CD4-positive, alpha-beta T cell treated with Interleukin-21 for 1 hour (primary cell): Measurements from ENCODE around the gene VDR.

ENCODE experiments used
- DNase-seq: peaks from one replicate; pipeline ENCODE4 v3.0.0-alpha.2; 2020

The VDR gene

DNA sequence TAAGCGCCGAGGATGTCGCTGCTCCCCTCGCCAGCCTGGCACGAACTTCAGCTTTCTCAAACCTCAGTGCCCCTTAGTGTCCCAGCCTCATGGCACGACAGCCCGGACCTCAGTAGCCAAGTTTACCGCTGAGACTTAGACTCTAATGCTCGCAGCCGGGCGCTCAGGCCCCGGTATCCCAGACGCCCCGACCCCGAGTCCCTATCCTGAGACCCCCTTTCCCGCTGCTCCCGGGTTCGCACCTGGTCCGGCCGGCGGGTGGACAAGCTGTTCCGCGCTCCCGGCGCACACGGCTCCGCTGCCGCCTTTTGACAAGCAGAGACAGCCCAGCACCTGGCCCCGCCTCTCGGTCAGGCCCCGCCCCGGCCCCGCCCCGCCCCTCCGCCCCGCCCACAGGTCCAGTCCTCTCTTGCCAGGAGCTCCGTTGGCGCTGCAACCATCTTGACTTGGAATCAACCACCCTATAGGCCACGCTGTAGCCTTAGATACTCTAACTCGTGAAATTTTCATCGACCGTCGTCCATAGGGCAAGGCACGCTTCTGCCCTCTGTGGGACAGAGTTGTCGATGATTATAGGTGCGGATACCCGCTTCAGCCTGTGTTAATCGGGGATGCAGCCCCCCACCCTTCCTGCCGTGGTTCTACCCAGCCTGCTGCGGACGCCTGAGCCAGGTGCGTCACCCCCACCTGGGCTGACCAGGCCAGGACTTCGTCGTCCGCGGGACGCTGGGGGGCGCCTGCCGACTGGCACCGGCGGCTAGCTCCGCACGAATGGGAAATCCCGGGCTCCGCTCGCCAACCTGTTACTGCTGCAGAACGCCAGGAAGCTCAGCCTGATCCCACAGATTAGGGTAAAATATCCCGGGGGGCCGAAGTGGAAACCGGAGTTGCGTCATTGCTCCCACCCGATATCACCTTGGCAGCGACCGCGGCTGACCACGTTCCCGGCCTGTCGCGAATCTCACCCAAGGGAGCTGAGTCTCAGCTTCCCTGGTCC lies at the start of gene VDR:
Gene VDR (minus strand): TSS at position 282 of the 997 bp plus-strand sequence. CDS start 25,881 bp downstream, outside the sequence.
- DNase-seq, result peak; percentile 83

- DNase-seq, result no peak
These were observed 49.3 kb upstream of the VDR start for GRCh38 chr12:47954058-47954457.

- DNase-seq, result no peak
These were observed 46.2 kb upstream of the VDR start for GRCh38 chr12:47950856-47951468.

DNA sequence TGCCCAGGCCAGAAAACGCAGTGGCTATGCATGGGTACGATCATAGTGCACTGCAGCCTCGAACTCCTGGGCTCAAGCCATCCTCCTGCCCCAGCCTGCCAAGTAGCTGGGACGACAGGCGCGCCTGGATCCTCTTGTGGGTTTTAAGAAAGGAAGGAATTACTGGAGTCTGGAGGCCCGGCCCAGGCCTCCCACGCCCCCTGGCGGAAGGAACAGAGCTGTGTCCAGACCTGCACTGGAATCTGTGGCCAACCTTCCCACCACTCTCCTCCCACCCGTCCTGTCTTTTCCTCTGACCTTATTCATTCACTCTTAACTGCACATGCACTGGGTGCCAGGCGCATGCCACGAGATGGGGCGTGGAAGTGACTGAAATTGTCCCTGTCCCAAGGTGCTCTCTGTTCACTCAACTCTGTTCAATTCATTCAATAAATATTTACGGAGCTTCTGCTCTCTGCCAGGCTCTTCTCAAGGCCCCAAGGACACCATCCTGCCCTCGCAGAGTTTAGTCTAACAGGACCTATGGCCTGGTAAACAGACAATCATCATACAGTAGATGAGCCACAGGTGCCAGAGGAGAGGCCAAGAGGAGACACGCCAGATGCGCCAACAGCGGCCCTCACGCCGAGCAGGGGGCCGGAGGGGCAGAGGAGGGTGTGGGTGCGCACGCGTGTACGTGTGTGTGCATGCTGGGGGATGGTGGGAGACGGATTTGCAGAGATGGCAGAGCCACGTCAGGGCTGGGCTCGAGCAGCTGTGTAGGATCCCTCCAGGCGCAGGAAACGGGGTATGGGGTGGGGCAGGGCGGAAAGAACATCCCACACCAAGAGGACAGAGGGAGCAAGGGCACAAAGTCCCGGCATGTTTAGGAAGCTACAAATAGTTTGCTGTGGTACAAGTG lies 44.9 kb upstream of the VDR start:
- peak; percentile 44 for DNase-seq

- DNase-seq, result no peak
These were observed 42.5 kb upstream of the VDR start for GRCh38 chr12:47947341-47947740.

DNA sequence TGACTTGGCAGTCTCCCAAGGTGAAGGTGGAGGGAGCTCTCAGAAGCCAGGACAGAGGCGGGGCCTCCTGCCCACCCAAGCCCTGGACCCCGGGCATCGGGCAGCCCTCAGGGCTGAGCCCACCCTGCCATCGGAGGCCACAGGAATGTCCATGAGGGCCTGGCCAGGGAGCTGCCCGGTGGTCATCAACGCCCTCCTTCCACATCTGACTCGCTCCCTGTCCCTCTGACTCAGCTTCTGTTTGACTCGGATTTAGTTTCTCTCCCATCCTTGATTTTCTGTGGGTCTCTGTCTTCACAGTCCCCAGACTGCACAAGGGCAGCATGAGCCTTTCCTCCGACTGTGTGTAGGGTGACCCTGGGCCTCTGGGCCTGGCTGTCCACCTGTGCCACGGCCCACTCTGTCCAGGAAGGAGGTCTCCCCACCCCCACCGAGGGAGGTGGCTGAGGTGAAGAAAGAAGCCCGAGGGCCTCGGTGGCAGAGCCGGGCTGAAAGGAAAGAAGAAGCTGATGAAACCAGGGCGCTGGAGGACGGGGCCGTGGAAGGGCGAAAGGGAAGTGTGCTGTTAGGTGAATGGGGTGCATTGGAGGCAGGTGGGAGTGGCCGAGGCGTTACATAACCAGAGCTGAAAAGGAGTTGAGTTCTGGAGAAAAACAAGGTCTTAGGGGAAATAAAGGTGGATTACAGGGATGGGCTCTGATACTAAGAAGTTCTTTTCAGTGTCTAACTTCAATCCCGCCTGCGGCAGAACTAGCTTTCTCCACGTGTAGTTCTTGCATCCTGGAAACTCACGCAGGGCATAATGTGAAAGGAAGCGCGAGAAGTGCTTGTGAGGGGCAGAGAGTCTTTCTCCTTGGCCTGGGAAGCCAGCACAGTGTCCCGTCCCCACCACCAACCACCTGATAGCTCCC lies 41.9 kb upstream of the VDR start:
- no peak for DNase-seq

DNA sequence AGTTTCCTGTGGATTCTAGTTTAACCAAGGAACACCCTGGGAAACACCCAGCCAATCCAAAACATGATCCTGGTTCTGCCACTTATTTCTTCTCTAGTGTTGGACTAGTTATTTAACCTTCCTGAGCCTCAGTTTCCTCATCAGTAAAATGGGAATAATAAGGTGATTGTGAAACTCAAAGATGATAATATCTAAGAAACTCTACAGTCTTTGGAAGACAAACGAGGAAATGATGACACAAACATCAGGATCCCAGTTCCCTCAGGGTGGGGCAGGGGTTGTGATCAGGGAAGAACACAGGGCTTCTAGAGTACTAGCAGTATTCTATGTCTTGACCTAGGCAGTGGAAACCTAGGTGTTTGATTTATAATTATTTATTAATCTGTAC lies 40.5 kb upstream of the VDR start:
- DNase-seq, result no peak

DNA sequence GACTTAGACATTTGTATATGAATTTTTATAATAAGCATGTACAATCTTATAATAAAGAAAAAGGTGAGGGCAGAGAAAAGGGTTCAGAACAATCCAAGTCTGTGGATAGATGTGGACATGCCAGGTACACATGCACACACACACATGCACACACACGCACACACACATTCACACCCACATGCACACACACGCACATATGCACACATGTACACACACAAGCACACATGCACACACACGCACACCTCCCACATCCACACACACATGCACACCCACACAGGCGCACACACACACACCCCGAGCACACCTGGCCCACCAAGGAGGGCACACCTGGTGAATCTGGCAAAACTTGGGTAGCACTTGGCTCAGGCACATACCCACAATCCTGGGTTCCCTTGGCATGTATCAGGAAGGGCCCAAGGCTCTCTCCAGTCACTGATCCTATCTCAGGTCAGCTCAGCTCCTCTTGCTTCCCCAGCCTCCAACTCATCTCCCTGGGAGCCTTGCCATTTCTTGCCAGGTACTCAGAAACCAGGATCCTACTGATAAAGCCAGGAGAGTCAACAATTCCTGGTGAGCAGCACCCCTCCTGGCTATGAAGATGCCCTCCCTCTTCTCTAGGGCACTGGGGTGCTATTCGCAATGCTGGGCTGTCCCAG lies 40.0 kb upstream of the VDR start:
- DNase-seq, result no peak

DNA sequence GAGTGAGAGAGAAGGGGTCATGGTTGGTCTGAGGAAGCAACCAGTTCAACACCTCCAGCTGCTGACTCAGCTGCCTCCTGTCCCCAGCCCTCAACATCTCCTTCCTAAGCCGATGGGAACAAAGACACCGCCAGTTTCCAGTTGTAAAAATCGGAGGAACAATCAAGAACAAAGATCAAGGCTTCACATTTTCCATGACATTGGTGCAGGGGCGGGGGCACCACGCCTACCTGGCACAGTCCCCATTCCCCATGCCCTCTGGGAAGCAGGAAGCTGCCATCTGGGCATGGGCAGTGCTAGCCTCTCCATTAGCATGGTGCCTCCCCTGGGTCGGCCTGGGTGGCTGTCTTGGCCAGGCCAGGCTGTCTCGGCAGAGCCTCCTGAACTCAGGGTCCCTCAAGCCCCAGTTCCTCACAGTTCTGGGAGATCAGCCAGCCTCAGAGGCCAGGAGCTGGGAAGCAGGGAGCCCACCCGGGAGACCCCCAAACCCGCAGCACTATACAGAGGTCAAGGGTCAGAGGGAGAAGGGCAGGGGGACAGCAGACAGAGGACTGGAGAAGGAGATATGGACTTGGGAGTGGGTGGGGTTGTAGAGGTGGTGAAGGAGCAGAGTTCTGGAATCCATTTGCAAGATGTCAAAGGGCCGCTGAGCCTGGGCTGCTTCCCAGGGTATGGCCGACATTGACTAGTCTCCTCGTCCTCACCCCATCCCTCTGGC lies 39.0 kb upstream of the VDR start:
- no peak for DNase-seq

- no peak for DNase-seq
These were observed 37.9 kb upstream of the VDR start for GRCh38 chr12:47942614-47943225.

DNA sequence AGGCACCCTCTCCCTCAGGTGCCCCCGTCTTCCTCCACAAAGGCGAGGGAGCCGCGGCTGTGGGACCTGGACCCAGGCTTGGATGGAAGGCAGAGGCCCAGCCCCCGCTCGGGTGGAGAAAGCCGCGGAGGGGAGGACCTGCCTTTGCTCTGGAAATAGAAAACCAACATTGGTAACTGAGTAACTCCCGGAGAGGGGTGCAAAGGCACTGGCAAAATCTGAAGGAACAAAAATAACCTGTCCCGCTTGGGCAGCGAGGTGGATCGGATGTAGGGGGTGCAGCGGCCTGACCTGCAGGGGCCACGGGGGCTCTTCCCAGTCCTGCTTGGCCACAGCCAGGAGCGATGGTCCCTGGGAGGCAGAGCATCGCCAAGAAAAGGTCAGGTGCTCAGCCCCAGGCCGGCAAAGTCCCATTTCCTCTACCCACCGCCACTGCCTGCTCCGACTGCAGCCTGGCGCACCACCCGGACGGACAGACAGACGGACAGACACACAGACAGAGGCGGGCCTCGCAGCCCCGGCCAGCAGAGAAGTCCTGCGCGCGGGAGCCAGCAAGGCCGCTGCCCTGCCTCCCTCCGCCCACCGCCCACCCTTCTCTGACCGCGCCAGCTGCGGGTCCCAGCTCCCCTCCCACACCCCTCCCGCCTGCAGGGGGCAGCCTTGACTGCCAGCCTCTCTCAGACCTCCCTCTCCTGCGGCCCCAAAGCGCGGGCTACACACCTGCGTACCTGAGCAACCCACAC lies 37.2 kb upstream of the VDR start:
- peak; percentile 50 for DNase-seq

DNA sequence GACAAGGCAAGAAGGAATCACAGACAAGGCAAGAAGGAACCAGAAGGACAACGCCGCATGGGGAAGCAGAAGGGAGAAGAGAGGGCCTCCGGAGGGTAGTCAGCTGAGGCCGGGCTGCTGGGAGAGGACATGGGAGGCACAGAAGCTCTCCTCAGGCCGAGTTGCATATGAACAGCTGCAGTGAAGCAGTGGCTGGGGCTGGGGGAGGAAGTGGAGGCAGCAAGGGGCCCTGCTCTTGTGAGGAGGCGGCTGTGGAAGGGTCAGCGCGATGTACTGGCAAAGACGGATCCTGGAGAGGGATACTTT lies 36.6 kb upstream of the VDR start:
- no peak for DNase-seq

GRCh38 chr12:47940773-47941474 lies 36.1 kb upstream of the VDR start:
- DNase-seq, result no peak

GRCh38 chr12:47939009-47939601 lies 34.3 kb upstream of the VDR start:
- no peak for DNase-seq

GRCh38 chr12:47938594-47938993 lies 33.8 kb upstream of the VDR start:
- no peak for DNase-seq

GRCh38 chr12:47938093-47938492 lies 33.3 kb upstream of the VDR start:
- no peak for DNase-seq

GRCh38 chr12:47935184-47935583 lies 30.4 kb upstream of the VDR start:
- no peak for DNase-seq

- no peak for DNase-seq
These were observed 26.4 kb upstream of the VDR start for GRCh38 chr12:47931187-47931586.

GRCh38 chr12:47930634-47931033 lies 25.8 kb upstream of the VDR start:
- DNase-seq, result no peak
